ENCODE data around the gene ACAD10. TPM values are rescaled to one million over a fixed set of nuclear protein-coding genes. Genes with fewer than 3 reads are reported as not detected.

Gene ACAD10
- total RNA-seq, 1 donor from 2014 or later = 57.0 TPM

DNA sequence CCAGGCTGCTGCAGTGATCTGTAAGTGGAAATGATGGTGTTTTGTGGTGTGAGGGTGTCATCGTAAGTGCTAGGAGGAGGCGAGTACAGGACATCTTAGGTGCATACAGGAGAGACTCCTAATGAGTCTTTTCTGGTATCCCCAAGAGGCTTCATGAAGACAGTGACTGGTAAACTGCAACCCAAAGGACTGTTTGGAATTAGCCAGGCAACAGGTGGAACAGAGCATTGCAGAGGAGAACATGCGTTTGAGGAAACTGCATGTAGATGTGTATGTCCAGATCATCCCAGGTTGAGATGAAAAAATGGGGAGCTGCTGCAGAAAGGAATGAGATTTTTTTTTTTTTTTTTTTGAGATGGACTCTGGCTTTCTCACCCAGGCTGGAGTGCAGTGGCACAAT, 5.4 kb downstream of the ACAD10 start:
- Mint-ChIP-seq H3K9me3 (no peaks in the 10 kb centered on the region), H3K27ac (no peak overlapping the region), H3K4me1 (peaks cover 7% of the 10 kb centered on the region), H3K27me3 (ENCODE audit: low read depth) (no peaks in the 10 kb centered on the region), H3K36me3 (peaks cover 11% of the 10 kb centered on the region), H3K4me3 (no peak overlapping the region)
- no peak for TF ChIP-seq CTCF (IDR thresholded peaks at IDR 0.05; ENCODE audit: unreplicated experiment)
- DNase-seq (ENCODE audit: low spot score in 2 of 2, unreplicated experiment in 2 of 2) = no peak

GRCh38 chr12:111692575-111693210, 6.8 kb downstream of the ACAD10 start:
- H3K9me3 Mint-ChIP-seq = no peaks in the 10 kb centered on the region
- DNase-seq (ENCODE audit: low spot score in 2 of 2, unreplicated experiment in 2 of 2) = no peak
- no peaks in the 10 kb centered on the region for H3K4me1 Mint-ChIP-seq
- no peak overlapping the region for H3K27ac Mint-ChIP-seq
- no peak overlapping the region for H3K4me3 Mint-ChIP-seq
- no peaks in the 10 kb centered on the region for H3K27me3 Mint-ChIP-seq (ENCODE audit: low read depth)
- no peak for TF ChIP-seq CTCF (IDR thresholded peaks at IDR 0.05; ENCODE audit: unreplicated experiment)
- H3K36me3 Mint-ChIP-seq = peaks cover 11% of the 10 kb centered on the region

GRCh38 chr12:111693818-111694217, 8.0 kb downstream of the ACAD10 start:
- no peak for TF ChIP-seq CTCF (IDR thresholded peaks at IDR 0.05; ENCODE audit: unreplicated experiment)
- Mint-ChIP-seq H3K9me3 (no peaks in the 10 kb centered on the region), H3K27ac (no peak overlapping the region), H3K4me3 (no peak overlapping the region), H3K27me3 (ENCODE audit: low read depth) (no peaks in the 10 kb centered on the region), H3K36me3 (peaks cover 14% of the 10 kb centered on the region), H3K4me1 (no peaks in the 10 kb centered on the region)
- DNase-seq (ENCODE audit: low spot score in 2 of 2, unreplicated experiment in 2 of 2) = no peak

- no peaks in the 10 kb centered on the region for H3K9me3 Mint-ChIP-seq
- no peaks in the 10 kb centered on the region for H3K4me1 Mint-ChIP-seq
- H3K36me3 Mint-ChIP-seq = peaks cover 20% of the 10 kb centered on the region
- DNase-seq (ENCODE audit: low spot score in 2 of 2, unreplicated experiment in 2 of 2) = no peak
- no peak overlapping the region for H3K27ac Mint-ChIP-seq
- no peaks in the 10 kb centered on the region for H3K27me3 Mint-ChIP-seq (ENCODE audit: low read depth)
- no peak overlapping the region for H3K4me3 Mint-ChIP-seq
- TF ChIP-seq CTCF (IDR thresholded peaks at IDR 0.05; ENCODE audit: unreplicated experiment) = no peak
Observed at GRCh38 chr12:111699962-111700361, 14.1 kb downstream of the ACAD10 start.

DNA sequence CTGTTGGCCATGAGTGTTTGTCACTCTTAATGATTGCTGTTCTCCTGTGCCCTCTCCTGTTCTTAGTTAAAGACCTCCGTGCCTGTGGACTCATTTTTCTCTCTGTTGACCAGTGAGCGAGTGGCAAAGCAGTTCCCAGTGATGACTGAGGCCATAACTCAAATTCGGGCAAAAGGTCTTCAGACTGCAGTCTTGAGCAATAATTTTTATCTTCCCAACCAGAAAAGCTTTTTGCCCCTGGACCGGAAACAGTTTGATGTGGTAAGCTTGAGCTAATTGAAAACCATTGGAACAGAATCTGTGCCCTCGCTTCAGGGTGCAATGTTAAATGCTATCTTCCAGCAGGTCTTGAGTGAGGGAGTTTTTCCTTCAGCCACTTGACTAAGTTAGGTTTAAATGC, 19.8 kb downstream of the ACAD10 start:
- no peaks in the 10 kb centered on the region for H3K4me1 Mint-ChIP-seq

More for the DNA sequence above, 19.8 kb downstream of the ACAD10 start:
- TF ChIP-seq CTCF (IDR thresholded peaks at IDR 0.05; ENCODE audit: unreplicated experiment) = no peak
- Mint-ChIP-seq H3K27me3 (ENCODE audit: low read depth) (no peaks in the 10 kb centered on the region), H3K36me3 (peaks cover 22% of the 10 kb centered on the region), H3K4me3 (no peak overlapping the region), H3K27ac (no peak overlapping the region), H3K9me3 (no peaks in the 10 kb centered on the region)
- DNase-seq (ENCODE audit: low spot score in 2 of 2, unreplicated experiment in 2 of 2) = no peak

Data from mesothelial cell of epicardium (in vitro differentiated cells).